Endothelial cell of coronary artery (primary cell): ENCODE measurements around the gene C1orf232. TPM values are rescaled to one million over a fixed set of nuclear protein-coding genes. Genes with fewer than 3 reads are reported as not detected.

Experiments
- total RNA-seq: library from RNA; depleted of rRNA; stranded (reverse); fragments of >200 nt; gene quantifications from 2 replicates; pipeline ENCODE4 v1.2.3, GENCODE V29; 2014

Gene C1orf232
- total RNA-seq: not detected in 2 replicates

DNA sequence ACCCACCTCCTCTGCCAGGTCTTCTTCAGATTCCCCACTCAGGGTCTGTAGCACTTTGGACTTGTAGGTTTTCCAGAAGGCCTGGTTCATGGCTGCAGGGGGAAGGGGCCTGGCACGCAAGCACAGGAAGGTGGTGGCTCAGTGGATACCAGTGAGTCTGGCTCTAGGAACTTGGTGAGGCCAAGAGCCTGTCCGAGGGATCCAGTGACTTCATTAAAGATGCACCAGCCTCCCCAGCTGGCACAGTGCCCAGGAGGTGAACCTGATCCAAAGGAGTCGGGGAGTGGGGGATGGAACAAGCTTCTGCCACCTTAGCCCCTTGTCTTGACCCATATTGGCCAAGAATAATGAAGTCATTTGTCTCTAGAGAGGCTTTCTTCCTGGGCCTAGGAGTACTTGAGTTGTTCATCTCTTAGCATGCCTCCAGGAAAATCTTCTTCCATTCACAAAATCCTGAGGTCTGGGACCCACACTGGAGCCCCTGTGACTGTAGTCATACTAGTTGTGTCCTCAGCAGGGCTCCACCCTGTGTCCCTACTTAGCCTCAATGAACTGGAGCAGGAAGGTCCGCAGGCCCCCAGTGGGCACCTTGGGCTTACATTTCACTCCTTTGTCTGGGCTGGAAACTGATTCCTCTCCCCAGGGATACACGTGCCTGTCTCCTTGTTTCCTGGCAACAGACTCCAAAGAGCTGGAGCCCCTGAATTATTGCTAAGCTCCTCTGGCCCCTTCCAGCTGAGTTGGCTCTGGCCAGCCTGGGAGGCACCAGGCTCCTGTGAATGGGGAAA, at the start of gene C1orf232:
Gene C1orf232, minus strand, starts transcription at position 554 of the 788 bp plus-strand sequence. Its CDS starts 464 bp downstream, at position 90.

DNA sequence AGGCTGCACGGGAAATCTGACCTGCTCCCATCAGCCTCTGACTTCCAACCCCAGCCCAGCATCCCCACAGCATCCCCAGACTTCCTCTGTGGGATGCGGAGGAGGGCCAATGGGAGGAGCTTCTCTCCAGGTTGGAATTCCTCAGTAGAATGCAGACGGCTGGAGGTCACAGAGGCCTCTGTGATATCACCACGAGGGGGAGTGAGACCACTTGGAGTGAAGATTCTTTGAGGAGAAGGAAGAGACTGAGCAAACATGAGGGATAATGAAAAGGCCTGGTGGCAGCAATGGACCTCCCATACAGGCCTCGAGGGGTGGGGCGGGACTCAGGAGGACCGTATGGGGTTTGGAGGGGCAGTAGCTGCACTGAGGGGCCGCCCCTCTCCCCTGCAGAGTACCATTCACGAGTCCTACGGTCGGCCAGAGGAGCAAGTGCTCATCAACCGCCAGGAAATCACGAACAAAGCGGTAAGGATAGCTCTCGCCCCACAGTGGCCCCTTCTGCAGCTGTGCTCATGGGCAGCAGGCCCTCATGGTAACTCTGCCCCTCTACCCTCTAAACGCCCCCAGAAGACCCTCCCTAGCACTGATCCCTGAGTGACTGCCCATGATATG, 21.7 kb upstream of the C1orf232 start, which contains the start of gene CATSPER4:
Gene CATSPER4, plus strand, starts transcription at position 230 of the 615 bp plus-strand sequence. Its CDS starts 26 bp downstream, at position 256.

DNA sequence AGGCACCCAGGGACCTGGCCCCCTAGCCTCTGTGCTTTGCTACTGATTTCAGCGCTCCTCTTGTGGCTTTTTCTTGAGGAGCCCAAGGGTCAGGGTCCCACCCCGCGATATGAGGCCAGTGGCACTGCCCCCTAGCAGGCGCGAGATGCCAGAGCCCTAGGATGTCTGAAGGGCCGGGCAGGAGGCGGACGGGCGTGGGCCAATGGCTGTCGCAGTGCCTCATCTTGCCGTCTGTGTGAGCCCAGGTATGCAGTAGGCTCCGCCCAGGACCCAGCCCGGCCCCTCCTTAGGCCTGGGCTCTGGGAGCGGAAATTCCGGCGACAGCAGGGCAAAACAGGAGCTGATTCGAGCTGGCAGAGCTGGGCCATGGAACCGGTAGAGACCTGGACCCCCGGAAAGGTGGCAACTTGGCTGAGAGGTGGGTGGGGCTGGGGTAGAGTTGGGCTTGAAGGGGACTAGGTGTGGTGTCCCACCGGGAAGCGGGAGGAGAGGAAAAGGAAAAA, 8.5 kb upstream of the C1orf232 start, which contains the start of gene CNKSR1:
Gene CNKSR1, plus strand, starts transcription at position 310 of the 503 bp plus-strand sequence. Its CDS starts 57 bp downstream, at position 367.

DNA sequence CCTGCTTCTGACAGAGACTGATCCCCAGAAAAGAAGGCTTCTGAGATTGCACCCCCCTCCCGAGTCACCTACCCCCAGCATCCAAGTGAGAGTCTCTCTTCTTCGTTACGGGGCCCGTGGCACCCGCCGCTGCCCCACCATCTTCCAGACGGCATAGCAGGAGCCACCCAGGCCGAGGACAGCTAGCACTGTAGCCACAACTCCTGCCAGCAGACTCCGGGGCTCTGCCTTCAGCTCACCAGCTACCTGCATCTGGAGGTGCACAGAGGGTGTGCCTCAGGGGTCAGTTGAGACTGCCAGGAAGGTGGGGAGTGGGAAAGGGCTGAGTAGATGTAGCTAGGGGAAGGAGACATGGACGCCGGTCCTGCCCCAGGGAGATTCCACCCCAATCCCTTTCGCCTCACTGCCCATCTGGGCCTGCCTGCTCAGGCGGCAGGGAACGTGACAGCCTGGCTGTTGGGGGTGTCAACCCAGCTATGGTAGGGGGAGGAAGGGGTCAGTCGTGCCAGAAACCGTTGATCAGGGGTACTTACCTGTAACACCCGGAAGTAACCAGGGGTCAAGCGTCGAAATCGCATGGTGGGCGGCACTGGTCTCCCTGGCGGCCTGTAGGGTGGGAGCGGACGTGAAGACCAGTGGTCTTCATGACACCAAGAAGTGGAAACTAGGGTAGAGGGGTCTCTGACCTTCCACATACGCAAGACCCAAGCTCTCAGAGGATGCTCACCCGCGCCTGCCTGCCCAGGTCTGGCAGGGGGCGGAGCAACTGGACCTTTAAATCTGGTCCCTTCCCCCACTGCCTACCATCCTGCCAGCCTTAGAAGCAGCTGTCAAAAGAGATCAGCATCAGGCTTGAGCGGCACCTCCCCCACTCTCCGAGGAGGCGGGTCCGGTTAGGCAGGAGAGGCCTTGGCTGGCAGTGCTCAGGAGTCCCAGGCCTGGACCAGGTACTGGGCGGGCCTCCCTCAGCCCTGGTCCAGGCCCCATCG, 2.6 kb upstream of the C1orf232 start, which contains the start of gene ZNF593OS:
Gene ZNF593OS, minus strand, starts transcription at position 749 of the 989 bp plus-strand sequence. Its CDS starts 171 bp downstream, at position 578.

DNA sequence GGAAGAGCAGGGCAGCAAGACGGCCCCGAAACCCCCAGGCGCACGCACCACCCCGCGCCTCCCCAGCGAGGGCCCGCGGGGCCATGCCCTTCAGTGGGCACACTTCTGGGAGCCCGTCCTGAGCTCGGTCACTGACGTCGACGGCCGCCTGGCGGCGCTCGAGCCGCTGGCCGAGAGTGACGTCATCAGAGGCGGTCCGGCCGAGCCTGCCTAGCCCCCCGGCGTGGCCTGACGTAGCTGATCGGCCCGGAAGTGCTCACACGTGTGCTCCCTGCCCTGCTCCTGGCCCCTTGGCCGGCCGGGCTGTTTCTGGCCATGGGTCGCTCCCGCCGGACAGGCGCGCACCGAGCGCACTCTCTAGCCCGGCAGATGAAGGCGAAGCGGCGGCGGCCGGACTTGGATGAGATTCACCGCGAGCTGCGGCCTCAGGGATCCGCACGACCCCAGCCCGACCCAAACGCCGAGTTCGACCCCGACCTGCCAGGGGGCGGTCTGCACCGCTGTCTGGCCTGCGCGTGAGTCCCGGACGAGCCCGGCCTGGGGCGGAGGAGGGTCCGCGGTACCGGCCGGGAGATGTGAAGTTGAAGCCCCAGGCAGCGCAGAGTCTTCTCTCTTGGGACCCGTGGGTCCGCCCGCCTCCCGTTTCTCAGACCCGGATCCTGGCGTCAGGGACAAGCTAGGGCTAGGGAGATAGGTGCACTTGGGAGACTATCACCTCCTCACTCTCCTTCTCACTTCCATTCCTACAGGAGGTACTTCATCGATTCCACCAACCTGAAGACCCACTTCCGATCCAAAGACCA, 1.1 kb upstream of the C1orf232 start, which contains the start of gene ZNF593:
Gene ZNF593, plus strand, starts transcription at position 240 of the 803 bp plus-strand sequence. Its CDS starts 76 bp downstream, at position 316.

DNA sequence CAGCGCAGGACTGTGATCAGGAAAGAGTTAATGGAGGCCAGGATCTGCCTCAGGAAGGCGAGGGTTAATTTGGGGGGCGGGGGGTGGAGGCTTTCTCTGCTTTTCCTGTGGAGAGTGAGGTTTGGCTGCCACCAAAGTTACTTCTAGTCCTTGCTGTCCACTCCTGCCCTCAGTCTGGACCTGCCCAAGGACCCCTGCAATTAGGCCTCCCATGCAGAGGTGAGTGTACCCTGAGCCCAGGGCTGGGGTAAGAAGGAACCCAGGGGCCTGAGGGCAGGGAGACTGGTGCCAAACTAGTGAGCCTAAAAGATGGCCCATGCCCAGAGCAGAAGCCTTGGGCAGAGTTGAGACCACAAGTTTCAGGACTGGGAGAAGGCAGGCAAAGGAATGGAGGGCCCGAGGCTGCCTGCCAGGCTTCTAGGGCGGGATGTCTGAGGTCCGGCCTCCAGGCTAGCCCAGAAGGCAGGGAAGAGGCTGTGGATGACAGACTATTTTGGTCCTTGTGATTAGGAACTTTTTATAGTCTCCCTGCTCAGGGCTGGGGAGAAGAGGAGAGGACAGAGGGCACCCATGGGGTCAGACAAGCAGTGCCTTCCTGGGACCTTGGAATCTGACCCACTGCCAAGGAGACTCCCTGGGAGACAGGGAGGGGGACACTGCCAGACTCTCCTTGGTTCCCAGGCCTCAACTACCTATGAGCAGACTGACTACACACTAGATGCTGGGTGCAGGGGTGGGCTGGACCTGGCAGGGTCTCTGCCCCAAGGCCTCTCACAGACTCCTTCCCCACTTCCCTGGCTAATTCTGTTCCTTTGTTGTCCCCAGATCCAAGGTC, 9.6 kb downstream of the C1orf232 start, which contains the start of gene FAM110D:
Gene FAM110D, plus strand, starts transcription at position 172 of the 835 bp plus-strand sequence. CDS start 2,213 bp downstream, outside the sequence.

Other genes with a start within 250 kb of the C1orf232 start
- 4.6 and 5.7 TPM in 2 replicates for gene PAFAH2, start 170.9 kb downstream of the C1orf232 start, total RNA-seq
- gene EXTL1, start 147.2 kb downstream of the C1orf232 start, total RNA-seq: not detected in 2 replicates
- gene SLC30A2, start 122.8 kb downstream of the C1orf232 start, total RNA-seq: not detected in 2 replicates
- gene TRIM63, start 101.3 kb downstream of the C1orf232 start, total RNA-seq: not detected in 2 replicates
- 3.2 and 4.3 TPM in 2 replicates for gene PDIK1L, start 57.1 kb downstream of the C1orf232 start, total RNA-seq
- 2.5 and 4.0 TPM in 2 replicates for gene FAM110D, start 9.9 kb downstream of the C1orf232 start, total RNA-seq
- 30.2 and 31.8 TPM in 2 replicates for gene ZNF593, start 945 bp upstream of the C1orf232 start, total RNA-seq
- gene ZNF593OS, start 2.9 kb upstream of the C1orf232 start, total RNA-seq: 0.09 TPM in 1 of 2 replicates, not detected in the other
- 0.28 TPM in 1 of 2 replicates, not detected in the other for gene CNKSR1, start 8.5 kb upstream of the C1orf232 start, total RNA-seq
- not detected in 2 replicates for gene CATSPER4, start 21.6 kb upstream of the C1orf232 start, total RNA-seq
- 8.3 and 10.1 TPM in 2 replicates for gene CEP85, start 65.2 kb upstream of the C1orf232 start, total RNA-seq
- 24.9 and 27.4 TPM in 2 replicates for gene SH3BGRL3, start 111.1 kb upstream of the C1orf232 start, total RNA-seq
- 3.1 and 4.8 TPM in 2 replicates for gene UBXN11, start 137.7 kb upstream of the C1orf232 start, total RNA-seq
- gene CD52, start 149.0 kb upstream of the C1orf232 start, total RNA-seq: not detected in 2 replicates
- 0.36 TPM in 1 of 2 replicates, not detected in the other for gene CRYBG2, start 185.2 kb upstream of the C1orf232 start, total RNA-seq
- not detected in 2 replicates for gene ZNF683, start 203.8 kb upstream of the C1orf232 start, total RNA-seq
- gene LIN28A, start 241.9 kb upstream of the C1orf232 start, total RNA-seq: not detected in 2 replicates